G401 (cell line): Measurements from ENCODE around the gene NR5A2. TPM values are rescaled to one million over a fixed set of nuclear protein-coding genes. Genes with fewer than 3 reads are reported as not detected.

Experiments
- DNase-seq: peaks from one replicate; pipeline ENCODE4 v3.0.0-alpha.2; 2015; ENCODE audit warnings: low spot score
- in situ Hi-C: cut with HindIII; loops from 2 replicates; pipeline ENCODE4 v1.10.0; 2016; ENCODE audit warnings: low sequenced_read_pairs, mixed read lengths
- total RNA-seq: library from RNA; depleted of rRNA; stranded (reverse); fragments of >200 nt; shearing (Covaris generic); gene quantifications from 2 replicates; pipeline ENCODE4 v1.2.3, GENCODE V29; 2014; rRNA removed

NR5A2 gene
- not detected in 2 replicates for total RNA-seq

DNA sequence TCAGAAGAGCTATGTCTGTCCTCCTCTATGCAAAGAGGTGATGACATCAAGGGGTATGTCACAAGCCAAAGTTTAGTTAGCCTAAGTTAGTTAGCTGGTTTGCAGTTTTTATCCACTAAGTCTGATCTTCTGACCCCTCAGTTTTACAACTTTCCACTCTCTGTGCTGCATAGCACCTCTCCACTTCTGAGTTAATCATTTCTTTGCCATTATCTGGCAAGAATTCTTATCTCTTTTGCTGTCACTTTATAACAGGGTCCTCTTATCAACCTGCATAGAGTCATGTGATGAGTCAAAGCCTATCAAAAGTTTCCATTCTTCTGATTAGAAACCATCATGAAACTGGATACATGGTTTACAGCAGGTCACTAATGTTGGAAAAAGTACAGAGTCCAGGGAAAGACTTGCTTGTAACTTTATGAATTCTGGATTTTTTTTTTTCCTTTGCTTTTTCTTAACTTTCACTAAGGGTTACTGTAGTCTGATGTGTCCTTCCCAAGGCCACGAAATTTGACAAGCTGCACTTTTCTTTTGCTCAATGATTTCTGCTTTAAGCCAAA lies at the start of gene NR5A2:
TSS of gene NR5A2 (plus strand) at position 447 of the 560 bp plus-strand sequence. CDS start 138 bp downstream, outside the sequence.
- in situ Hi-C loops, result no loop called here
- DNase-seq, result no peak

- no peak for DNase-seq
- in situ Hi-C loops, result no loop called here
These were observed 49.0 kb upstream of the NR5A2 start for GRCh38 chr1:199978408-199978940.

GRCh38 chr1:199979071-199979470 lies 48.4 kb upstream of the NR5A2 start:
- in situ Hi-C loops, result no loop called here
- no peak for DNase-seq

DNA sequence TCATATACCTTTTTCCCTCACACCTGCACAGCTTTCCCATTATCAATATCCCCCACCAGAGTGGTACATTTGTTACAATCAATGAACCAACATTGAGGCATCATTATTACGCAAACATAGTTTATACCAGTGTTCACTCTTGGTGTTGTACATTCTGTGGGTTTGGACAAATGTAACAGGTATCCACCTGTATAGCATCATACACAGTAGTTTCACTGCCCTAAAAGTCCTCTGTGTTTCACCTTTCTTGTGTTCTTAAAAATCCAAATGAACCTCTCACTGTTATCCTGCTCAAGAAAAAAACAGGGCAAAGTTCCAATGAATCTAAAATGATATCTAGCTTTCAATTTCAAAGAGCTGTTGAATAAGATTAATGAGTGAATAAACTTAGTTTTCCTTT lies 45.9 kb upstream of the NR5A2 start:
- in situ Hi-C loops, result no loop called here
- DNase-seq, result no peak

DNA sequence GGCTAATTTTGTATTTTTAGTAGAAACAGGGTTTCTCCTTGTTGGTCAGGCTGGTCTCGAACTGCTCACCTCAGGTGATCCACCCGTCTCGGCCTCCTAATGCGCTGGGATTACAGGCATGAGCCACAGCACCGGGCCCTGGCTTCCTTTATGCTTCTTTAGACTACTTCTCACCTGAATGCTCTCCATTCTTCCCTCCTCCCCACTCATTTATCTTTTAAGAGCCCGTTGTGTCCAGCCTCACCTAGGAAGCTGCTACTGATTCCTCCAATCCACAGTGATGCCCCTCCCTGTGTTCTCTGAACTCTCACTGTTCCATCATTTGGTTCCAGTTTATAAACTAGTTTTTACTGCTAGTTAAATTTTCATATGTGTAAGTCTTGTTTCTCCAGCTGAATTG lies 44.9 kb upstream of the NR5A2 start:
- no peak for DNase-seq
- in situ Hi-C loops, result no loop called here

DNA sequence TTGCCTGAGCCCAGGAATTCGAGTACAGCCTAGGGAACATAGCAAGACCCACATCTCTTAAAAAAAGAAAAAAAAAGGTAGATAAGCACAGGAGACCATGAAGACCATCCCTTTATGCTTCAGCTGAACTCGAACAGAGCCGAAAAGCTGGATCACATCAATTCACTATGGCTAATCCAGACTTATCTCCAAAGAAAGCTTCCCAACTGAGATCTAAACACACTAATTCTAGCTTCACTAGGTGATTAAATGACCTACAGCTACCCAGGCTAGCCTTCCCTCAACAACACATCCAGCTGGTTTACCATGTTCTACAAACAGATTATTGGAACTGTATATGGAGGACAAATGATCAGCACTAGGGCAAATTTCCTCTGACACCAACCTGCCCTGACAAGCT lies 44.0 kb upstream of the NR5A2 start:
- in situ Hi-C loops, result no loop called here
- no peak for DNase-seq

DNA sequence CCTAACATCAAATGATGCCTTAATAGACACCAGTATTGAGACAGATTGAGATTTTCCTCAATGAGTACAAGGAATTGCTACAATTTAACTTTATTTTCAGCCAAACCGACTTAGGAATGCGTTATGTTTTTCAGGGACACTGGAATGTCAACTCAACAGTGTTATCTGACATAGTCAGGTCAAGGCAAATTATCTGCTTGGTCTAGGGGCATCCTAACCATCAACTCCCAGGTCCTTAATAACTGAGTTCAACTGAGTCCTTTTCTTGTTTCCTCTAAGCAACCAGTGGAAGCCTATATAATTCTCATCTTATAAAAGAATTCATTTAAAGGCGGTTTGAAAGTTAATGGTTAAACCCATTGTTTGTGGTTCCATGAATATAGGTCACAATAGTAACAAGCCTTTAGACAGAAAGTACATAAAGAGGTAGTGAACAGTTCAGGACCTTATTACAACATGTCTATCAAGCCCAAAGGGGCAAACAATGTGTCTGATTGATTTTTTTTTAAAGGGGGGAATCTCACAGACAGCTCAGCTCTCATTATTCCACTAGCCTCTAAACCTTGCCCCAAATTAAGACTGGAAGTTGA lies 32.3 kb upstream of the NR5A2 start:
- in situ Hi-C loops, result no loop called here
- no peak for DNase-seq

- DNase-seq, result no peak
- in situ Hi-C loops, result no loop called here
These were observed 22.3 kb upstream of the NR5A2 start for GRCh38 chr1:200005165-200005564.

GRCh38 chr1:200006711-200007110 lies 20.8 kb upstream of the NR5A2 start:
- in situ Hi-C loops, result no loop called here
- no peak for DNase-seq

- no peak for DNase-seq
- in situ Hi-C loops, result no loop called here
These were observed 11.7 kb upstream of the NR5A2 start for GRCh38 chr1:200015811-200016210.

DNA sequence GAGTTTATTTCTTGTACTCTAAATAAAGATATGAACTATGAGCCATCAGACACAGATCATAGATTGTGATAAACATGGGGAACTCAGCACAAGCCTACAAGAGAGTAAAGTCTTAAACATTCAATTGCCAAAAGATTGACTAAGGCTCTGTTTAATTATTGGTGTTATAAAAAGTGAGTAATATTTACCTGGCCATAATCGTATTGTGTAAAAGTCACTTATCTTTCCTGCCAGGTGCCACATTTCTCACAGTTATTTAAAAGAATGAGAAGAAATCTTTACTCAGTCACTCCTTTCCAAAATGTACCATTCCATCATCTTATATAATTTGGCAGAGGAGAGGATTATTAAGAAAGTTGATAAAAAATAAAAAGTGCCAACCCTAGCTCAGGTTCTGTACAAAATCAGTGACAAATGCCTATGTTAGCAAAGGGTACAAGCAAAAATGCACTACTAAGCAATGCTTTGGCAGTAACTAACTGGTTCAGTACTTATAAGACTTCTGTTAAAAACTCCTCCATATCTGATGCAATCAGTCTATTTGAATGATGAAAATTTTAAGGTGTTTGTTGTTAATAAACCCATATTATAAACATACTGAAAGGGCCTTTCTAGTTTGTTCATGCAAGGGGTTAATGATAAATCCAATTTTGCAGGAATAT lies 5.8 kb upstream of the NR5A2 start:
- in situ Hi-C loops, result no loop called here
- DNase-seq, result no peak

GRCh38 chr1:200022239-200022804 lies 5.2 kb upstream of the NR5A2 start:
- in situ Hi-C loops, result no loop called here

GRCh38 chr1:200028586-200029034 lies 1.1 kb downstream of the NR5A2 start:
- in situ Hi-C loops, result no loop called here
- DNase-seq, result no peak

More at GRCh38 chr1:200022239-200022804, 5.2 kb upstream of the NR5A2 start:
- DNase-seq, result no peak

DNA sequence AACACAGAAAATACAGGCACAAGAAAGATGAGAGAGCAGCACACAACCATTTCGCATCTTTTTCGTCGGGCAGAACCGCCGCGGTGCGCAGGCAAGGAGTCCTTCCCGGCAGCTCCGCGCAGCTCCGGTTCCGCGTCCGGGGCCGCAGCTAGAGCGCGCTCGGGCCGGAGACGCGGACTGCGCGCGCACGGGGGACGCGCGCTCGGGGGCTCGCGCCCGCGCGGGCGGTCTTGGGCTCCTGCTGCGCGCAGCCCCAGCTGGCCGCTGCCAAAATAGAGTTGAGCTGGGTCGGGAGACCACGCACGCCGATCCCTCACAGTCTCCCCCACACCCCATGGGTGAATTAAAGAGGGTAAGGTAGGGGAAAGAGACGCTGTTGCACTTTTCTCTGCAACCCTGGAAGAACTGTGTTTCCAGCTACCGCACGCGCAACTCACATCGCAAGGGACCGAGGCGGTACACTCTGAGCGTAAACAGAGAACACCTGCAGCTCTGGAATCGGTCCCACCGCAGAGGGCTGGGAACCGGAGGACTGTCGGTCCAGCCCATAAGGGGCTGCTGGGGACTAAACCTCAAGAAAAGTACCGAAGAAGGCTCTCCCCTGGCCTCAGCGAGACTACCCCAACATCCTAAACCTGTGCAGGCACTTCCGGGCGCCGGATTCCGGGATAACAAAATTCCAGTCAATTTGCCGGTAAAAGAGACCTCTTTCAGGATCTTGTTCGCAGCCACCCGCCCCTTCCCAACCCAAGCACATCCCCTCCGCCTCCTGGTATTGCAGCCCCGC lies 1.7 kb downstream of the NR5A2 start:
- DNase-seq, result no peak
- in situ Hi-C loops, result no loop called here

DNA sequence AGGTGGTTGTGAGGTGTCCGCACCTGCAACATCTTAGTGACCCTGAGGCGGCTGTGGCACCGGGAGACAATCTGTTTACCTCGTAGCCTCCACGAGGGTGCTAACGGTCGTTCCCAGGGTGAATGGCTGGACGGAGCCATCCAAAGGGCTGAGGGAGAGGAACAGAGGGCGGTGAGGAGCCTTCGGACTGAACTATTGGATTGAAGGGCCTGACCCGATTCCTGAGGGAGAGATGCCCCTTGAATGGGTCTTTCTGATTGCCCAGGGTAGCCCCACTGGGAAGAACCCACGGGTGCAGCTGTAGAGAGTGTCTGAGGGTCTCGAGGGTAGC lies 2.3 kb downstream of the NR5A2 start:
- DNase-seq, result no peak
- in situ Hi-C loops, result no loop called here

- DNase-seq, result no peak
- in situ Hi-C loops, result no loop called here
These were observed 3.3 kb downstream of the NR5A2 start for GRCh38 chr1:200030791-200031190.

DNA sequence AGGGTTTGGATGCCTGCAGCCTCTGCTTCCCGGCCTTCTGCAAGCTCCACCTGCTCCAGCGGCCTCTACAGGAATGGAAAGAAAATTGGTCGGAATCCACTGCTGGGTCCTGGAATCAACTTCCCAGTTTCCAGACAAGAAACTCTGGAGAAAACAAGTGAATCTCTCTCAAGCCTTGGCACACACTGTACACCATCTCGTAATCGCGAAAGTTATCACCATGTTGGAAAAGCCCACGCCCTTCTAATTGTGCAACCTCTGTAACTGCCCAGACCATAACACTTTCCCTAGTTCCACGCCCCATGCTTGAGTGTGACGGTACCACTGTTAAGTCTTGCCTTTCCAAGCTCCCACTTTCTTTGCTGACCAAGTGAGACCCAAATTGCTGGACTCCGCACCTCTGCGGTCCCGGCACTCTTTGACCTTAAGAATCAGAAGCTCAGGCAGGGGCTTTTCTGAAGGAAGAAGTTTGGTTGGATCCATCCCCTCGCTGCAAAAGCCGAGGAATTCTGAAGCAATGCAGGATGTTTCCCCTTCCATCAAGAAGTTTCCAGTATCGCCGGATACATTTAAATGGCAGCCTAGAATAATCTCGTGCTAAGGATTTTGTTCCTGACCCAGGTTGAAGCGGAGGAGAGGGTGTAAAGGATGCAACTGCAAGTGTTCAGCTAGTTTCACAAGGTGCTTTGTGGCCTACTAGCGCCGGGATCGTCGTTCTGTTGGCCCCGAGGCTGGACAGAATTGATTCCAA lies 6.2 kb downstream of the NR5A2 start:
- in situ Hi-C loops, result no loop called here

GRCh38 chr1:200034262-200034557 lies 6.7 kb downstream of the NR5A2 start:
- in situ Hi-C loops, result no loop called here

More for the DNA sequence above, 6.2 kb downstream of the NR5A2 start:
- DNase-seq, result no peak

DNA sequence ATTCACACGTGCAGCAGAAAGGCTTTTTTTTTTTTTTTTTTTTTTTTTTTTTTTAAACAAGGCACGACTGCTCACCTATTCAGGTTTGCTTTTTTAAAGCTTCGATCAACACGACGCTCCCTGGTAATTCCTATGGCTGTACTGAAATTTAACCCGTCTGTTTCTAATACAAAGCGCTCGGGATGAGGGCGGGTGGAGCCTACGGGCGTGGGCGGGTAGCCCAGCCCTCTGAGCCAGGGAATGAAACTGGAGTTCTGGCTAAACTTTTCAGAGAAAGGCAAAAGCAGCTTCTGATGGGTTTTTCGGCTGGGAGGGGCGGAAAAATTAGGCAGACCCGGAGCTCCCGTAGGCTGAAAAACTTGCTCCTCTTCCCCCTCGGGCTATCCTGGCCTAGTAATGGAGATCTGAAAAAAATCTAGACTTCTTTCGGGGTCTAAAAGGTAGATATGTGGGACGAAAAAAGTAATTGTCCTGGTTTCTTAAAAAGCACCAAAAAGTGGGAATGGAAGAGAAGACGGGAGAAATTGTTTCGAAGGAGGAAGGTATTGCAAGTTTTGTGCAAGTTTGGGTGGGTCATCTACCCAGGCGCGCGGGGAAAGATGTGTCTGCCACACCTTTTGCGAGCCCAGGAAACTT lies 7.4 kb downstream of the NR5A2 start:
- in situ Hi-C loops, result no loop called here
- no peak for DNase-seq

More at GRCh38 chr1:200034262-200034557, 6.7 kb downstream of the NR5A2 start:
- DNase-seq, result no peak
